GM21447 (cell line): Measurements from ENCODE around the gene MPPED2.

ENCODE experiments used
- ATAC-seq: cut with Tn5 transposase; IDR thresholded peaks from one replicate; pipeline ENCODE4 v1.9.1; 2021; ENCODE audit not compliant: unreplicated experiment

Gene MPPED2

DNA sequence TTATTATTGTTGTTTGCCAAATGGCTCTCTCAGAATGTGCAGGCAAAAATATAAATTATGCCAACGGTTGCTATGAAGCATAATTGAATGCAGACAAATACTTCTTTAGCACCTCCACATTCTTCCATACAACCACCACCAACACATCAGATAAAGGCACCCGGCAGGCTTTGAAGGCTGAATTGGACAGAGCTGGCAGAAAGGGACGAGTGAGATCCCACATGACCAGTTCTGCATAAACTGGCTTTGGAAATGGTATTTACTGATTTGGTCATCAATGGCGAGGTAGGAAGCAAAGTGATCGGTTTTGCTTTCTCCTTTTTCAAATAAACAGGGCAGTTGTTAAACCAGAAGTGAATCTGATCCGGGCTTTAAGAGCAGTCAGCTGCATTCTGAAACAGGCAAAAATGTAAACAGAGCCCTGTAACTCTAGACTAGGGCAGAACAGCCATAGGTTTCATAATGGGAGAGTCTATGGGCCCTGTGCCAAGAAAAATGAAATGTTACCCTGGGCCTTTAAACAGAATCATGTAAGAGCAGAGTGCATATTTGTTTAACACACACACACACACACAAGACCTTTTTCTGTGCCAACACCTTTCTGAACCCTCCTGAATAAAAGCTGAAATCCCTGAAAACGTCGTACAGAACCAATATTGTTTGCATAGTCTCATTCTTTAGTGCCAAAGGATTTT lies 97.7 kb downstream of the MPPED2 start:
- ATAC-seq: no peak

DNA sequence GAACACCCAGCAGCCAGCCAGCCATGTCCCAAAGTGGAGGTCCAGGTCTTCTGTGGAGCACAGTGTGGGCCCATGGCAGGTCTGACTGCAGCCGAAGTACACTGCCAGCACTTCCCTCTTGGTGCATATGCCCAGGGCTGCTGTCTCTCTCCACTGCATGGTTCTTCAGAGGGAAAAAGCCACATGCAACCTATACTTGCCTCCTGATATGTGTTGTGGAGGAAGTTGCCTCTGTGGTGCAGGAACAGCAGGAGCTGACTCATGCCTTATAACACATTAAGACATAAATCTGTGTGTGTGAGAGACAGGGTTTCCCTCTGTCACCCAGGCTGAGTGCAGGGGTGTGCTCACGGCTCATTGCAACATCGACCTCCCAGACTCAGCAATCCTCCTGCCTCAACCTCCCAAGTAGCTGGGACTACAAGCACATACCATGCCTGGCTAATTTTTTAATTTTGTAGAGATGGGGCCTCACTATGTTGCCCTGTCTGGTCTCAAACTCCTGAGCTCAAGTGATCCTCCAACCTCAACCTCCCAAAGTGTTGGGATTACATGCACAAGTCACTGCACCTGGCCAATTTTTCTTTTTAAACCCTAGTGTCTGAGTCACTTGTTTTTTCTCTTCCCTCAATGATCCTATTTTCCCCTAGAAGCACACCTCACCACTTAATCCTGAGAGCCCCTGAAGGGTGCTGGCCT lies 98.8 kb downstream of the MPPED2 start:
- ATAC-seq: no peak

DNA sequence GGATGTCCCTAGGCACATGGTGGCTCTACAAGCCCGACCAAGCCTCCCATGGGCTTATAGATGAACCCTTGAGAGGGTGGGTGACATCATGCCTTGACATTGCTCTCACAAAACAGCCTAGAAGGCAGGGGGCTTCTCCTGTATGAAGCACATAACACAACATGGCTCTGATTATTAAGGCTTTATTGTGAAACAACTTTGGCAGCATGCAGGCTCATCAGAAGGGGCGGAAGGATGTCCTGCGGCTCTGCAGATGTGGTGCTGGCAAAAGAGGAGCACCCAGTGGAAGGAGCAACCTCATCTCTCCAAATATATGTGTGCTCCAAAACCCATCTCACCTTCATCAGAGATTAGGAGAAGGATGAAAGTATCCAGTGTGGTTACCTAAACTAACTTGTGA lies 100.4 kb downstream of the MPPED2 start:
- no peak for ATAC-seq

DNA sequence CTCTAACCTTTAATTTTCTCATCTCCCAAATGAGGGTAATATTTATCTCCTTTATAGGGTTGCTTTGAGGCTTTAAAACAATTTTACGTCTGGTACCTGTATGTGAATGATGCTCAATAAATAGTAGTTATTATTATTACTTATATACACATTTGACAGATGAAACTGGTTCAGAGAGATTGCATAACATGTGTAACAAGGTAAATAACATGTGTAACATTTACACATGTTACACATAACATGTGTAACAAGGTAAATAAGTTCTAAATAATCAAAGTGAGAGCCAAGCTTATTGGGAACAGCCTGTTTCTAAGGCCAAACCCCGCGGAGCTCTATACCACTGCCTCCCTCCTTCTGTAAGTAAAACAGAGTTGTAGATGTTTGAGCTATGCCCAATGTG lies 100.9 kb downstream of the MPPED2 start:
- no peak for ATAC-seq

DNA sequence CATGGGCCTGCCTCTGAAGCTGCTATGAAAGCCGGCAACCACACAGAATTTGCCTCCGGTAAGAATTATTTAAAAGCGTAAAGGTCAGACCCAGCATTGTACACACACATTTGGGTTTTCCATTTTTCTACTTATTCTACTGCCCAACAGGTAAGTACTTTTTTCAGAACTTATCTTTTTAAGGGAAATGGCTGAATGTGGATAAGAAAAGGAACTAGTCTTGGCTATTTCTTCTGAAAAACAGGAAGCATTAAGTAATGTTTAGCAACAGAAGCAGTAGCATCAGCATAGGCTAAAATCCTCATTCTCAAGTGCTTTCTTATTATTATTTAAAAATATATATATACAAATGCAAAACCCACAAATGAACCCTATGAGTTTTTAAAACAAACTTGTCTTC lies 103.1 kb downstream of the MPPED2 start:
- no peak for ATAC-seq

DNA sequence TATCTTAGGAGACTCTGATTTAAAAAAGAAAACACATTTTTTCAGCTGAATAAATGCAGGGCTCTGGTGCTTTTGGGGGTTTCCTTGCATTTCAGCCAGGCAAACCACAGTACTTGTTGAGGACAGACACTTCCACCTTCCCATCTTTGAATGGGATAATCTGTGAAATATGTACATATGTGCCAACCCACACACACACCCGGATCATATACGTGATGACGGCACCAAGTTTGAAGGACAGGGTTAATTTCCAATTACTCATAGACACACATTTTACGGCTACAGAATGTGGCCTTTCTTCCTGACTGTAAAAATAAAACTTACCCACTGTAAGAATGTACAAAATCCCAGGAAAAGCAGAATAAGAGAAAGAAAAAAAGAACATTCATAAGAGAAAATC lies 104.4 kb downstream of the MPPED2 start:
- ATAC-seq: no peak

DNA sequence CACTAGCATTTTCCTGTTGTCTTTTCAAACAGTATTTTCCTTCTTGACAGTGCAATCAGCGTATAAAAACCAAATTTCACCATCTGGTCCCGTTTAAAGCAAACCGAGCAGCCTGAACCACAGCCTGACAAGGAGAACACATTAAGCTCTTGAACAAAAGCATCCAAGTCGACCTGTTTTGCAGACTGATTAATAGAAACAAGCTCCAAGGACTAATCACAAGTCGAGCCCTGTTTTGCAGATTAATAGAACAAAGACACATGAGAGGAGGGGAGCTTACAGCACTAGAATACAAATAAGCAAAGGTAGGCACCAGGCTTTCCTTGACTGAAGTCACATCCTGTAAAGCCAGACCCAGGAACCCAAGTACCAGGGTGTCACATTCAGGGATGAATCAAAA lies 104.8 kb downstream of the MPPED2 start:
- no peak for ATAC-seq

DNA sequence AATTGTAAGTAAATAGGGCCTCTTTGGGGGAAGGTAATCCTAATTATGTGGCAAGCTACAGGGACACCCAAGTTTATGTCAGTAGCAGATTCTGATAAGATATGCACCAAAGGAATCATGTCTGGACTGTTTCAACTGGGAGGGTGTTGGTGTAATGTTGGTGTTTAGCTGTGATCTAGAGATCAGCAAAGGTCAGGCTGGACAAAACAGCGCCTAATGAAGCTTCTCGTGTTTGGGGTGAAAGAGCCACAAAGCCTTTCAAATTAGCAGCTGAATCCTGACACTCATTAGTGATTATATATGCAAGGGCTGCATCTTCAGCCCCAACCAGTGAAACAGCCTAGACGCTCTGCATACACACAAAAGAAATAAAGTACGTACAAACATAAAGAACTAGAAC lies 106.3 kb downstream of the MPPED2 start:
- ATAC-seq: no peak

DNA sequence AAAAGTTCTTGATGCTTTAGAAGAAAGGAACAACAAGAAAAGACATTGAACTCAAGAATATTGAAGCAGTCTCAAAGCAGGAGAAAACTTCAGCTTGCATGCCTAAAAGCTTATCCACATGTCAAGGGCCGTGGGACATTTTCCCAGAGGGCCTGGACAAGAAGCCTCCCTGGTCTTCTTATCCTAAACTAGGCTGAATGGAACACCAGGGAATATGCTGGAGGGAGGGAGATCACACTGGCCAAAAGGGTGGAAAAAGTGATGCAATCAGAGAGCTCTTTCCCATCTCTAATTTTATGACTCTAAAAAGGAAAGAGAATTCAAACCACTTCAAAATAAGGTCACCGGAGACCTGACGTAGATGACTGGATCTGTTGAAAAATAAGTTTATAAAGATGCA lies 107.2 kb downstream of the MPPED2 start:
- ATAC-seq: no peak

DNA sequence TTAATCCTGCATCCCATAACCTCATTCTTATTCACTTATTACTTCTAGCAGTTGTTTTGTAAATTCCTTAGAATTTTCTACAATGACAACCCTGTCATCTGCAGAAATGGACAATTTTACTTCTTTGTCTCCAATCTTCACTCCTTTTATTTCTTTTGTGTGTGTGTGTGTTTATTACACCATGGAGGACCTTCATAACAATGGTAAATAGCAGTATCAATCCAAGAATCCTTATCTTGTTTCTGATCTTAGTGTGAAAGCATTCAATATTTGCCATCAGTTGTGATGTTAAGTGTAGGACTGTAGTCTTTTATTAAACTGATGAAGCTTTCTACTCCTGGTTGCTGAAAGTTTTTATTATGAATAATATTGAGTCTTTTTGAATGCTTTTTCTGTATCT lies 109.1 kb downstream of the MPPED2 start:
- ATAC-seq: no peak

DNA sequence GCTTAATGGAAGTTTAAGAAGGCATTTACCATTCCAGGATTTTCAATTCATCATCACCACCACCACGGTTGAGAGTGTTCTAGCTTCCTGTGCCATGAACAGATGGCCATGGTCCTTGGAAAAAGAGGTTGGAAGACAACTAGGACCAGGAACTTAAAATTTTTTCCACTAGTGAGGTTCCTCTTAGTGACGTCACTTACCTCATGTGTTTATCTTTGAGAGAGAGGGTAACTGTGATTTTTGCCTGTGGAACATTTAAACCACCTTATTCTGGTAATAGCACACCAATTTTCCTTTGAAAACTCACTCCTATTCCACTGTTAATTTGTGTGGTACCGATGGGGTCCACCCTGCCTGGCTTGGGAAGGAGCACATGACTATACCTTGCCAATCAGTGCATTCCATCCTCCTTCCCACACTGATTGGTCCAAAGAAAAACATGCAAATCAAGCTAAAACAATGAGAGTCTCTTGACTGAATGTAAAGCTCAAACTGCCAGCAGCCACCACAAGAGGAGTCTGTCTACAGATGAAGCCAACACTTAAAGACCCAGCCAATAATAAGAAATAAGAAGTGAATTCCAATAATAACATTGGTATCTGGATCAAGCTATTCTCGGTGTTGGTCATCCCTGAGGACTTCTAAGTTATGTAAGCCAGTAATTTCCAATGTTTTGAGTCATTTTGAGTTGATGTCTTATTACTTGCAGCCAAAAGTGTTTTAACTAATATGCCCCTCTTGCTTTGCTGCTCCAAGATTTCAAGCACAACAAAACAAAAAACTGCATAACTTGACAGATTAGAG lies 111.8 kb downstream of the MPPED2 start:
- ATAC-seq: no peak

DNA sequence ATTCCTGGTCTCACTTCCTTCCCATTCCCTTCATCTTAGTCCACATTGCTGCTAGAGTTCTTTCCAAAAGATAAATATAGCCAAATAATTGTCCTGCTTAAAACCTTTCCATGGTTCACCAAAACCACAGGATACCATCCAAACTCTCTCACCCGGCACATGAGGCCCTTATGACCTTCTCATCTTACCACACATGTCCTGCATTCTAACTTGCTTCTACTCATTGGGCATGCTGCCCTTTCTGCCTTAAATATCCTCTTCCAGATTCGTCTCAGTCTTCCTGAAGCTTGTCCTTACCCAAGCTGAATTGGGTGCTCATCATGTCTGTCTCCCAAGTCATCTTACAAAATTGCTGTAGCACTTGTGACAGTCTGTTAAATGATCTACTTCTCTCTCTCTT lies 114.9 kb downstream of the MPPED2 start:
- no peak for ATAC-seq

DNA sequence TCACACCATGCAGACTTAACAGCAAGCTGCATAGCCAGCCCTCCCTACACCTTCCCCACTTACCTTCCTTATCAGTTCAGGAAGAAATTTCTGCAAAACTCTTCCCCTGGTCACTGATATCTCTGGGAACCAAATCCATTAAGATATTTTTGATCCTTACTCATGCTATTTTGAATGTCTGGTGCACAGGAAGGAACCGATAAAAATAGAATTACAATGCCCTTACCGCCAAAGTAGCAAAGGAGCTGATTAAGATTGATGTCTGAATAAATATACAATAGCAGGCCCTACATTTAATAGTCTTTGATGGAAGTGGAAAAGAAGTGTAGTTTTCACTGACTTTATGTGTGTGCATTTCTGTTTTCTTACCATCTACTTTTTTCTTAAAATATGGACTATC lies 117.3 kb downstream of the MPPED2 start:
- ATAC-seq: no peak

DNA sequence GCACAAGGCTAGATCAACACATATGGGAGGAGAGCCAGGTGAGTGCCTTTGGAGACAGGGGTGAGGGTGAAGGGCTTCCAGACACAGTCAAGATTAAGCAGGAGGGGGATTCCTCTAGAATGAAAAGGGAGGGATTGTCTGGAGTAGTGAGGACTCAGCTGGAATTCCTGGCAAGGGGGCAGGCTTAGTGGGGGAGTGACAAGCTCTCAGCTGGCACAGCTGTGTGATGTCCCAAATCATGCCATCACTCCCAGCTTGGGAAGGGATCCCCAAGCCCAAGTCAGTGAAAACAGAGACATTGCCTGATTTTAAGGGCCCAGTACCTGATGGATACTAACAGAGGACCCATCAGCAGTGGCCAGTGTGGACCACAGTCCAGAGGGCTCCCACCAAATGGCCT lies 119.0 kb downstream of the MPPED2 start:
- no peak for ATAC-seq

DNA sequence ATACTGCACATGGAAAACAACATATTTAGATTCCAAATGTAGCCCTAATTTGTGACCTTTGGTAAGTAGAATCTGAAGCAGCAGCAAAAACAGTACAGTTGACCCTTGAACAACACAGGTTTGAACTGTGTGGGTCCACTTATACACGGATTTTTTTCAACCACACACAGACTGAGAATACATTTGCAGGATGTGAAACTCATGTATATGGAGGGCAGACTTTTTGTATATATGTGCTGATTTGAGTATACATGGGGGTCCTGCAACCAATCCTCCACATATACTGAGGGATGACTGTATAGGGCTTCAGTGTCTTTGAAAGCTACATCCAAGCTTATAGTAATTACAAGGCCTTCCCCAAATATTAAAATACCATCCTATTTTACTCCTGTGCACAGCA lies 120.5 kb downstream of the MPPED2 start:
- no peak for ATAC-seq

DNA sequence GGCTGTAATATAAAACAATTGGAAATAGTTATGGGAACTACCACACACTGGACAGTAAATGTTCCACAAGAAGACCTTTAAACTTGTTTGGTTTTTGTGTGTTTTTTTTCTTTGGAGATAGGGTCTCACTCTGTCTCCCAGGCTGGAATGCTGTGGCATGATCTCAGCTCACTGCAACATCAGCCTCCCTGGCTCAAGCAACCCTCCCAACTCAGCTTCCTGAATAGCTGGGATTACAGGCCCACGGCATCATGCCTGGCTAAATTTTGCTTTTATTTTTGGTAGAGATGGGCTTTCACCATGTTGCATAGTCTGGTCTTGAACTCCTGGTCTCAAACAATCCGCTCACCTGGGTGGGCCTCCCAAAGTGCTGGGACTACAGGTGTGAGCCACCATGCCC lies 121.0 kb downstream of the MPPED2 start:
- ATAC-seq: no peak

DNA sequence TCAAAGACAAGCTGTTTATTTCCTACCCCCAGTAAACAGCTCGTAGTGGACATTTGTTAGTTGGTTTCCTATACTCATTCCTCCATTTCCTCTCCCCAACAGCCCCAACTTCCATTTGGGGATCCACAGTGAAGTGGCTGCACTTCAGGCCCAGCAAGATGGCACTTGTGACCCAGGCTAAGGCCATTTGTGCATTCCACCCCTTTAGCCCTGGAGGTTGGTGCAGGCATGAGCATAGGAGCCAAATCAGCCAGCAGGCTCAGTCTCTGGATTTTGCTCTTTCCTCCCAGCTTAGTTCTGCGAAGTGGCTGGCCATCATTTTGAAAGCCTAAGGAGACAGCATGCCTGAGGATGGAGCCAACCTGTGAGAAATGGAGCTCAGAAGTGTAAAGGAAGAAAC lies 122.9 kb downstream of the MPPED2 start:
- no peak for ATAC-seq

DNA sequence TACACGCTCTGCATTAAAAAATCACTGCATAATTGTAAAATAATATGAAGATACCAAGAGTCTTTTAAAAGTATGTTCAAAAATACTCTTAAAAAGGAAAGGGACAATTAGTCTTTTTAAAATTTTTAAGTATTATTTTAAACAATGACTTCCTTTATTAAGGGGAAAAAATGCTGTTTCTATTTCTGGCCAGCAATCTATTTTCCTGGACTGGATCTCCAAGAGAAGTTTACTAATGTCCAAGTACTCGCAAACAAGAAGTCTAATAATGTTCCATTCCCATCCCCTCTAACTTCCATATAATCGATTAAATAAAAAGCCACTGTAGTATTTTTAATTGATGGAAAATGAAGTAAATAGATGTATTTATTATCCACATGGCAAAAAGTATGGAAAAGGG lies 123.7 kb downstream of the MPPED2 start:
- no peak for ATAC-seq

DNA sequence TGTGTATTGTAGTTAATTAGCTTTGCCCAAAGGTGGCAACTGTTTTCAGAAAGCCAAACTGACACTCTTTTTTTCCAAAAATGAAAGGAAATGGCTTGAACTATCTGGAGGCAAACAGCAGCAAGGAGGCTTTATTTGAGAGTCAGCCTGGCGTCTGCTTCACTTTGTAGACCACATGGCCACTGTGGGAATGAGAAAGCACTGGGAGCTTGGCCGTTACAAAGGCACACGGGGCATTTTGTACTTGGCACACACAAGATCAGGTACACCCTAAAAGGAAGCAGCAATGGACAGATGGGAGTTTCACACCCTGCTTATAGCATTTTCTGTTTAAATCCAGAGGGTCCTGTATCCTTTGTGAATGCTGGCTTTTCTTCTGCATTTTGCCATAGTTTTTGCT lies 126.3 kb downstream of the MPPED2 start:
- ATAC-seq: no peak

DNA sequence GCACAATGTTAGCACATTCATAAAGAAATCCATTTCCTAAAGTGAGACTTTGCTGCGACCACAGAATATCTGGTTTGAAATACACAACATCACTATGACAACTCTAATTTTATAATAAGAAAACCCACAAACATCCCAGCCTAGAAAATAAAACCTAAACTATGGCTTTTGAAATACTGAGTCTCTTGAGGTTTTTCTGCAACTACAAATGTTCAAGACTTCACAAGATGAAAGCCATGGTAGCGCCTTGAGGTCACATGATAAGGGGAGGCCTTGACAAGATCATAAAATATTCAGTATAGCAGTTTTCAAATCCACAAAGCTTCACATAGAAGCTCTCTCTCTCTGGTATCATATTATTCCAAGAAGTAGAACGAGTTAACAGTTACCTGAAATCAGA lies 126.8 kb downstream of the MPPED2 start:
- no peak for ATAC-seq

DNA sequence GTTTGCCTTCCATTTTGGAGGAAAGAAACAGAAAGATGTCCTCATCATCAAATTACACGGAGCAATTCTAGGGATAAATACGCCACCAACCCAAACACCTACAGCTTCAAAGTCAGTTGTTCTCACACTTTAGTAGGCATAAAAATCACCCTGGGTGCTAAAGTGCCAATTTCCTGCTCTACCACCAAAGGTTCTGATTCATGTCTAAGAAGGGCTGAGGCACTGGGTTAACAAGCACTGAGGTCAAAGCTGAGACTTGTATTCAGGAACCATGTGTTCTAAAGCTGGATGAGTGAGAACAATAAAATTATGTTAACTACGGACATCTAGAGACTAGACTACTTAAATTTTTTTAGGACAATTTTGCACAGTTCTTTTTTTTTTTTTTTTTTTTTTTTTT lies 127.6 kb downstream of the MPPED2 start:
- ATAC-seq: no peak

DNA sequence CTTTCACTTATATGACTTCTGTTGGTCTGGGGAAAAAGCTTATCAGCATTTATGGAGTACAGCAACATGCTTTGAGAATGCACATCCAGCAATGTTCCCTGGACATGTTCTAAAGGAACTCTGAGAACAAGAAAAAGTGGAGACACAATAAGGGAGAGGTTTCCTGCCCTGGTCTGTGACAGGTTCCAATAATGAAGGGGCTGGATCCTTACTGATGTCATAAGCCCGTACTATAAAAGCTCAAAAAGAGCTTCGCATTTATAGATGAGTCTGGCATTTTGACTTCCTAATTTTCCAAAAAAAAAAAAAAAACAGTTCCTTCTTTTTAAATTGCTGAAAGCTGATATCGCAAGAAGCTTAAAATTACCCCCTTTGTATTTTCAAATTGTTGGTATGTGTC lies 129.1 kb downstream of the MPPED2 start:
- ATAC-seq: no peak
